ENCODE results near the gene NAALADL2. TPM values are rescaled to one million over a fixed set of nuclear protein-coding genes. Genes with fewer than 3 reads are reported as not detected.

Gene NAALADL2
- total RNA-seq, 1 experiment from 2014 or later = 0.63 TPM

- no peak for DNase-seq (ENCODE audit: low read depth)
Measured at GRCh38 chr3:174960898-174961297, 101.8 kb downstream of the NAALADL2 start.

- no peak for DNase-seq (ENCODE audit: low read depth)
Measured at GRCh38 chr3:174973465-174973864, 114.3 kb downstream of the NAALADL2 start.

- no peak for DNase-seq (ENCODE audit: low read depth)
Measured at GRCh38 chr3:174986685-174987084, 127.6 kb downstream of the NAALADL2 start.

- DNase-seq (ENCODE audit: low read depth) = no peak
Measured at GRCh38 chr3:175001091-175001490, 142.0 kb downstream of the NAALADL2 start.

GRCh38 chr3:175002732-175003143 is 143.6 kb downstream of the NAALADL2 start:
- DNase-seq (ENCODE audit: low read depth) = peak; percentile 13

- DNase-seq (ENCODE audit: low read depth) = no peak
Measured at GRCh38 chr3:175003590-175003989, 144.5 kb downstream of the NAALADL2 start.

GRCh38 chr3:175005193-175005592 is 146.1 kb downstream of the NAALADL2 start:
- no peak for DNase-seq (ENCODE audit: low read depth)

GRCh38 chr3:175005881-175006280 is 146.7 kb downstream of the NAALADL2 start:
- no peak for DNase-seq (ENCODE audit: low read depth)

GRCh38 chr3:175007306-175007705 is 148.2 kb downstream of the NAALADL2 start:
- no peak for DNase-seq (ENCODE audit: low read depth)

- no peak for DNase-seq (ENCODE audit: low read depth)
Measured at GRCh38 chr3:175009295-175009694, 150.2 kb downstream of the NAALADL2 start.

GRCh38 chr3:175015056-175015635 is 156.0 kb downstream of the NAALADL2 start:
- no peak for DNase-seq (ENCODE audit: low read depth)

GRCh38 chr3:175018946-175019727 is 160.0 kb downstream of the NAALADL2 start:
- no peak for DNase-seq (ENCODE audit: low read depth)

- no peak for DNase-seq (ENCODE audit: low read depth)
Measured at GRCh38 chr3:175020101-175020500, 161.0 kb downstream of the NAALADL2 start.

- no peak for DNase-seq (ENCODE audit: low read depth)
Measured at GRCh38 chr3:175029828-175030227, 170.7 kb downstream of the NAALADL2 start.

GRCh38 chr3:175039875-175040274 is 180.7 kb downstream of the NAALADL2 start:
- DNase-seq (ENCODE audit: low read depth) = no peak

GRCh38 chr3:175041369-175041768 is 182.2 kb downstream of the NAALADL2 start:
- no peak for DNase-seq (ENCODE audit: low read depth)

GRCh38 chr3:175046601-175047000 is 187.5 kb downstream of the NAALADL2 start:
- DNase-seq (ENCODE audit: low read depth) = no peak

- no peak for DNase-seq (ENCODE audit: low read depth)
Measured at GRCh38 chr3:175047786-175048185, 188.7 kb downstream of the NAALADL2 start.

GRCh38 chr3:175057401-175057800 is 198.3 kb downstream of the NAALADL2 start:
- DNase-seq (ENCODE audit: low read depth) = no peak

- no peak for DNase-seq (ENCODE audit: low read depth)
Measured at GRCh38 chr3:175059788-175060187, 200.7 kb downstream of the NAALADL2 start.

GRCh38 chr3:175065497-175065896 is 206.4 kb downstream of the NAALADL2 start:
- no peak for DNase-seq (ENCODE audit: low read depth)

- DNase-seq (ENCODE audit: low read depth) = no peak
Measured at GRCh38 chr3:175066617-175067415, 207.7 kb downstream of the NAALADL2 start.

All from HT1080 (cell line).